Measurements from ENCODE around the gene FAM163B. TPM values are rescaled to one million over a fixed set of nuclear protein-coding genes. Genes with fewer than 3 reads are reported as not detected.

The FAM163B gene
- total and polyA plus RNA-seq, 9 of the 15 experiments (the other 6 are each of a cell fraction or from before 2014, with no cell fraction given): not detected

- H3K4me2 ChIP-seq (ENCODE audit: insufficient read depth, low read length): no peak overlapping the region
- intact Hi-C loops (cut with micrococcal nuclease) (no loop called here), in situ Hi-C loops (cut with MboI) (no loop called here)
- FAIRE-seq (no peak), ATAC-seq (no peak), DNase-seq (ENCODE audit: extremely low read depth in 1 of 4, low spot score in 3 of 4) (no peak)
- no peak overlapping the region for H2AFZ ChIP-seq (ENCODE audit: low read depth, low read length)
- ChIA-PET CTCF (ENCODE audit: low intra/inter-chr PET ratio) (no interaction called here), POLR2A (no interaction called here)
- no peaks in the 10 kb centered on the region for H3K79me2 ChIP-seq (ENCODE audit: control insufficient read depth, insufficient read depth, low read length)
- H3K4me3 ChIP-seq: no peak overlapping the region
- H4K20me1 ChIP-seq (replicated peaks; ENCODE audit: control insufficient read depth, insufficient read depth, low read length): no peaks in the 10 kb centered on the region; the same call in 1 of the 2 replicates
- H3K9ac ChIP-seq (ENCODE audit: insufficient read depth in 1 of 2, low read depth in 2 of 2, low read length in 2 of 2): no peak overlapping the region
- no TSS peak for BruUV-seq (replicated peaks)
- peaks cover 3% of the 10 kb centered on the region for H3K9me1 ChIP-seq (ENCODE audit: control insufficient read depth, insufficient read depth, low read length)
- no peak overlapping the region for H3K27ac ChIP-seq (ENCODE audit: extremely low read depth, low read depth, low read length)
- no peaks in the 10 kb centered on the region for H3K36me3 ChIP-seq (ENCODE audit: control insufficient read depth, insufficient read depth, low read length)
- no peaks in the 10 kb centered on the region for H3K9me3 ChIP-seq (replicated peaks; ENCODE audit: control insufficient read depth, insufficient read depth, low read depth, low read length)
- H3K27me3 ChIP-seq (ENCODE audit: control insufficient read depth in 2 of 2, insufficient read depth in 2 of 2, low read length in 2 of 2): peaks cover 12 to 48% of the 10 kb centered on the region in 2 experiments; a peak in 4 of 5 replicates
- peaks cover 0 to 16% of the 10 kb centered on the region in 2 experiments; a peak in 3 of 5 replicates for H3K4me1 ChIP-seq (replicated peaks in 1 of 2; ENCODE audit: control insufficient read depth in 2 of 2, insufficient read depth in 2 of 2, low read length in 2 of 2)
- WGBS (ENCODE audit: insufficient coverage, low coverage, missing lambda C conversion rate): under 1% methylated on average over 10 of the region's 11 CpGs
- TF ChIP-seq FOXA3 (CRISPR knock-in tag; conservative IDR thresholded peaks at IDR 0.05 in 1 of 2, IDR thresholded peaks at IDR 0.05 in 1 of 2): no peak
- TF ChIP-seq, protein P1, sequence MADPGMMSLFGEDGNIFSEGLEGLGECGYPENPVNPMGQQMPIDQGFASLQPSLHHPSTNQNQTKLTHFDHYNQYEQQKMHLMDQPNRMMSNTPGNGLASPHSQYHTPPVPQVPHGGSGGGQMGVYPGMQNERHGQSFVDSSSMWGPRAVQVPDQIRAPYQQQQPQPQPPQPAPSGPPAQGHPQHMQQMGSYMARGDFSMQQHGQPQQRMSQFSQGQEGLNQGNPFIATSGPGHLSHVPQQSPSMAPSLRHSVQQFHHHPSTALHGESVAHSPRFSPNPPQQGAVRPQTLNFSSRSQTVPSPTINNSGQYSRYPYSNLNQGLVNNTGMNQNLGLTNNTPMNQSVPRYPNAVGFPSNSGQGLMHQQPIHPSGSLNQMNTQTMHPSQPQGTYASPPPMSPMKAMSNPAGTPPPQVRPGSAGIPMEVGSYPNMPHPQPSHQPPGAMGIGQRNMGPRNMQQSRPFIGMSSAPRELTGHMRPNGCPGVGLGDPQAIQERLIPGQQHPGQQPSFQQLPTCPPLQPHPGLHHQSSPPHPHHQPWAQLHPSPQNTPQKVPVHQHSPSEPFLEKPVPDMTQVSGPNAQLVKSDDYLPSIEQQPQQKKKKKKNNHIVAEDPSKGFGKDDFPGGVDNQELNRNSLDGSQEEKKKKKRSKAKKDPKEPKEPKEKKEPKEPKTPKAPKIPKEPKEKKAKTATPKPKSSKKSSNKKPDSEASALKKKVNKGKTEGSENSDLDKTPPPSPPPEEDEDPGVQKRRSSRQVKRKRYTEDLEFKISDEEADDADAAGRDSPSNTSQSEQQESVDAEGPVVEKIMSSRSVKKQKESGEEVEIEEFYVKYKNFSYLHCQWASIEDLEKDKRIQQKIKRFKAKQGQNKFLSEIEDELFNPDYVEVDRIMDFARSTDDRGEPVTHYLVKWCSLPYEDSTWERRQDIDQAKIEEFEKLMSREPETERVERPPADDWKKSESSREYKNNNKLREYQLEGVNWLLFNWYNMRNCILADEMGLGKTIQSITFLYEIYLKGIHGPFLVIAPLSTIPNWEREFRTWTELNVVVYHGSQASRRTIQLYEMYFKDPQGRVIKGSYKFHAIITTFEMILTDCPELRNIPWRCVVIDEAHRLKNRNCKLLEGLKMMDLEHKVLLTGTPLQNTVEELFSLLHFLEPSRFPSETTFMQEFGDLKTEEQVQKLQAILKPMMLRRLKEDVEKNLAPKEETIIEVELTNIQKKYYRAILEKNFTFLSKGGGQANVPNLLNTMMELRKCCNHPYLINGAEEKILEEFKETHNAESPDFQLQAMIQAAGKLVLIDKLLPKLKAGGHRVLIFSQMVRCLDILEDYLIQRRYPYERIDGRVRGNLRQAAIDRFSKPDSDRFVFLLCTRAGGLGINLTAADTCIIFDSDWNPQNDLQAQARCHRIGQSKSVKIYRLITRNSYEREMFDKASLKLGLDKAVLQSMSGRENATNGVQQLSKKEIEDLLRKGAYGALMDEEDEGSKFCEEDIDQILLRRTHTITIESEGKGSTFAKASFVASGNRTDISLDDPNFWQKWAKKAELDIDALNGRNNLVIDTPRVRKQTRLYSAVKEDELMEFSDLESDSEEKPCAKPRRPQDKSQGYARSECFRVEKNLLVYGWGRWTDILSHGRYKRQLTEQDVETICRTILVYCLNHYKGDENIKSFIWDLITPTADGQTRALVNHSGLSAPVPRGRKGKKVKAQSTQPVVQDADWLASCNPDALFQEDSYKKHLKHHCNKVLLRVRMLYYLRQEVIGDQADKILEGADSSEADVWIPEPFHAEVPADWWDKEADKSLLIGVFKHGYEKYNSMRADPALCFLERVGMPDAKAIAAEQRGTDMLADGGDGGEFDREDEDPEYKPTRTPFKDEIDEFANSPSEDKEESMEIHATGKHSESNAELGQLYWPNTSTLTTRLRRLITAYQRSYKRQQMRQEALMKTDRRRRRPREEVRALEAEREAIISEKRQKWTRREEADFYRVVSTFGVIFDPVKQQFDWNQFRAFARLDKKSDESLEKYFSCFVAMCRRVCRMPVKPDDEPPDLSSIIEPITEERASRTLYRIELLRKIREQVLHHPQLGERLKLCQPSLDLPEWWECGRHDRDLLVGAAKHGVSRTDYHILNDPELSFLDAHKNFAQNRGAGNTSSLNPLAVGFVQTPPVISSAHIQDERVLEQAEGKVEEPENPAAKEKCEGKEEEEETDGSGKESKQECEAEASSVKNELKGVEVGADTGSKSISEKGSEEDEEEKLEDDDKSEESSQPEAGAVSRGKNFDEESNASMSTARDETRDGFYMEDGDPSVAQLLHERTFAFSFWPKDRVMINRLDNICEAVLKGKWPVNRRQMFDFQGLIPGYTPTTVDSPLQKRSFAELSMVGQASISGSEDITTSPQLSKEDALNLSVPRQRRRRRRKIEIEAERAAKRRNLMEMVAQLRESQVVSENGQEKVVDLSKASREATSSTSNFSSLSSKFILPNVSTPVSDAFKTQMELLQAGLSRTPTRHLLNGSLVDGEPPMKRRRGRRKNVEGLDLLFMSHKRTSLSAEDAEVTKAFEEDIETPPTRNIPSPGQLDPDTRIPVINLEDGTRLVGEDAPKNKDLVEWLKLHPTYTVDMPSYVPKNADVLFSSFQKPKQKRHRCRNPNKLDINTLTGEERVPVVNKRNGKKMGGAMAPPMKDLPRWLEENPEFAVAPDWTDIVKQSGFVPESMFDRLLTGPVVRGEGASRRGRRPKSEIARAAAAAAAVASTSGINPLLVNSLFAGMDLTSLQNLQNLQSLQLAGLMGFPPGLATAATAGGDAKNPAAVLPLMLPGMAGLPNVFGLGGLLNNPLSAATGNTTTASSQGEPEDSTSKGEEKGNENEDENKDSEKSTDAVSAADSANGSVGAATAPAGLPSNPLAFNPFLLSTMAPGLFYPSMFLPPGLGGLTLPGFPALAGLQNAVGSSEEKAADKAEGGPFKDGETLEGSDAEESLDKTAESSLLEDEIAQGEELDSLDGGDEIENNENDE (IDR thresholded peaks at IDR 0.05; ENCODE audit: low read depth, low read length): no peak
- no peak for TF ChIP-seq ZNF174 (CRISPR knock-in tag; IDR thresholded peaks at IDR 0.05)
- TF ChIP-seq SNRNP70 (optimal IDR thresholded peaks at IDR 0.05; ENCODE audit: low read depth, low read length): no peak
- no peak for TF ChIP-seq NFE2 (IDR thresholded peaks at IDR 0.05; ENCODE audit: low read depth)
- TF ChIP-seq MYBL2 (IDR thresholded peaks at IDR 0.05; ENCODE audit: low read depth): no peak
- TF ChIP-seq MYBL2 (CRISPR knock-in tag; IDR thresholded peaks at IDR 0.05; ENCODE audit: borderline replicate concordance): no peak
- TF ChIP-seq ZNF197 (CRISPR knock-in tag; IDR thresholded peaks at IDR 0.05; ENCODE audit: low read depth): no peak
- no peak for TF ChIP-seq ZNF184 (CRISPR knock-in tag; IDR thresholded peaks at IDR 0.05)
- TF ChIP-seq SNIP1 (IDR thresholded peaks at IDR 0.05; ENCODE audit: low read depth): no peak
- no peak for TF ChIP-seq KLF6 (CRISPR knock-in tag; IDR thresholded peaks at IDR 0.05; ENCODE audit: borderline replicate concordance)
- TF ChIP-seq PCBP2 (IDR thresholded peaks at IDR 0.05; ENCODE audit: low read depth, low read length, poor library complexity, severe bottlenecking): no peak
Measured at GRCh38 chr9:133564451-133565116, 44.6 kb downstream of the FAM163B start.

Measured in K562 (cell line).